Activated CD4-positive, CD25-positive, alpha-beta regulatory T cell treated with anti-CD3 and anti-CD28 coated beads, Interleukin-2, amount 50 U/mL, for 16 hours (primary cell): ENCODE results near the gene EFCAB6.

Source experiments
- DNase-seq: peaks from one replicate; pipeline ENCODE4 v3.0.0-alpha.2; 2020; ENCODE audit warnings: low read depth, low spot score

EFCAB6 gene

GRCh38 chr22:43592476-43592875 is 219.6 kb downstream of the EFCAB6 start:
- DNase-seq: no peak

GRCh38 chr22:43591380-43591779 is 220.7 kb downstream of the EFCAB6 start:
- DNase-seq: no peak

GRCh38 chr22:43587574-43587973 is 224.5 kb downstream of the EFCAB6 start:
- DNase-seq: no peak

DNA sequence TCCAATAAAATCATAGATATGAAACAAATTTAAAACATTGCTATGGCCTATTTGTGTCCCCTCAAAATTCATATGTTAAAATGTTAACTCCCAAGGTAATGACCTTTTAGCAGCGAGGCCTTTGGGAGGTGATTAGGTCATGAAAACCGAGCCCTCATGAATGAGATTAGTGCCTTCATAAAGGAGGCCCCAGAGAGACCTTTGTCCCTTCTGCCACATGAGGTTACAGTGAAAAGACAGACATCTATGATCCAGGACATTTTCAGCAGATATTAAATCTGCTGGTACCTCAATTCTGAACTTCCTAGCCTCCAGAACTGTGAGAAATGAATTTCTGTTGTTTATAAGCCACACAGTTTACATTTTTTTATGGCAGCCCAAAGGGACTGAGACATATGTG is 228.6 kb downstream of the EFCAB6 start:
- no peak for DNase-seq

GRCh38 chr22:43582394-43582793 is 229.7 kb downstream of the EFCAB6 start:
- no peak for DNase-seq

GRCh38 chr22:43580271-43580750 is 231.8 kb downstream of the EFCAB6 start:
- no peak for DNase-seq

DNA sequence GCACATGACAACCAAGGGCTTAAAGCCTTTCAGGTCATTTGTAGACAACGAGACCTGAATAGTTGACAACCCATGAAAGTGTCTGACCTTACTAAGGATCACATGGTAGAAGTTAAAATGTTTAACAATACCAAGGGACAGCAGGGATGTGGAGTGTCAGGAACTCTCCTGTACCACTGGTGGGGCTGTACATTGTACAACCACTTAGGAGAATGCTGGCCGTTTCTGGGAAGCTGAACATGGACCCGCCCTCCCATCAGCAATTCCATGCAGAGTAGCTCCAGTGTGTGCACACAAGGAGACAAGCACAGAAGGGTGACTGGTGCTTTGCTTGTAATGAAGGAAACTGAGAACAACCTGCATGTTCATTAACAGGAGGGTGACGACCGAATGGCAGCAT is 237.4 kb downstream of the EFCAB6 start:
- DNase-seq: no peak

GRCh38 chr22:43572710-43573109 is 239.4 kb downstream of the EFCAB6 start:
- no peak for DNase-seq

GRCh38 chr22:43571181-43571580 is 240.9 kb downstream of the EFCAB6 start:
- DNase-seq: no peak

- no peak for DNase-seq
These were observed 241.5 kb downstream of the EFCAB6 start for GRCh38 chr22:43570531-43571165.

- no peak for DNase-seq
These were observed 243.0 kb downstream of the EFCAB6 start for GRCh38 chr22:43569111-43569510.

GRCh38 chr22:43567691-43568324 is 244.3 kb downstream of the EFCAB6 start:
- DNase-seq: no peak

- no peak for DNase-seq
These were observed 245.4 kb downstream of the EFCAB6 start for GRCh38 chr22:43566561-43567332.

DNA sequence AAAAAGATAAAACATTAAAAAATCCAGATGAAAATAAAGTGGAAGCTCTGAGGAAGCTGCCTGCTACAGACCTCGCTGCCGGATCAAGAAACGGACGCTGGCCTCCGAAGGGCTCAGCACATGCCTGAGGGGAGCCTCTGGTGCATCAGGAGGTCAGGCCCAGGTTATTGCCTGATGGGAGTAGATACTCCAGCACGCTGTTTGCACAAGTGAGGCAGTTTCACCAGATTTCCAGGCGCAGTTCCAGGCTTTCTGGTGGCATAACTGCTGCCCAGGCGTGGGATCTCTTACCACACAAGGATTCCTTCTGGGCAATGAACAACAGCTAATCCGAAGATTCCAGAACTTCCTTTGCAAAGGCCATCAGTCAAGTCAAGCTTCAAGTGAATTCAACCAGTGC is 246.1 kb downstream of the EFCAB6 start:
- DNase-seq: no peak

DNA sequence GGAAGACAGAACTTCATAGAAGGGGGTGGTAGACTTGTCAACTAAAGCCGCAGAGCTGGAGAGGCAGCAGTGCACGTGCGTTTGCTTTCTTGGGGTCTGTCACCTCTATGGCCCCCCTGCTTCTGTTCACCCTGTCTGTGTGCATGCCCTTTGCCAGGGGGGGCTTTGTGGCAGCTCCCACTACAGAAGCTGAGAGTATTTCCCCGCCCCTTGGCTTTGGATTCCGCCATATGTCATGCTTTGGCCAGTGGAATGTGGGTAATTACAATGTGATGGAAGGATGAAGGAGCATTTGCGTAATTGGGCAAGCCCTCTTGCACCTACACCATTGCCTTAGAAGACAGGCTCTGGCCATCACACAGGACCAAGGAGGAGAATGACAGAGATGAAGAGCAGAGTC is 247.2 kb downstream of the EFCAB6 start:
- no peak for DNase-seq

DNA sequence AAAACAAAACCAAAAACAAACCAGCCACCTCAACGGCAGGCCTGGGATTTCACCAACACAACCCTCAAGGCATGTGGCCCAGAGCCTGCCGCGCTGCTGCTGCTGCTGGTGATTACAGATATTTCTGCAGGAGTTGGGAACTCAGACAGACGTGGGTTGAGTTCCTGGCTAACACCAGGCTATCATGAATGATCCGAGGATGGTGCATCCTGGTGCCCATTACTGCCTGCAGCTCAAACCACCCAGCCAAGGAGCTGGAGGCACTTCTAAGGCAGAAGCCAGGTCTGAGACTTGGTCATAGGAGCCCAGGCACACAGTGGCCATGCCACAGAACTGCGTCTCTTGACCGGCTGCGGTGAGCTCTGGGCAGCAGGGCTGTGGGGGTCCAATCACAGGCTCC is 248.5 kb downstream of the EFCAB6 start:
- no peak for DNase-seq

DNA sequence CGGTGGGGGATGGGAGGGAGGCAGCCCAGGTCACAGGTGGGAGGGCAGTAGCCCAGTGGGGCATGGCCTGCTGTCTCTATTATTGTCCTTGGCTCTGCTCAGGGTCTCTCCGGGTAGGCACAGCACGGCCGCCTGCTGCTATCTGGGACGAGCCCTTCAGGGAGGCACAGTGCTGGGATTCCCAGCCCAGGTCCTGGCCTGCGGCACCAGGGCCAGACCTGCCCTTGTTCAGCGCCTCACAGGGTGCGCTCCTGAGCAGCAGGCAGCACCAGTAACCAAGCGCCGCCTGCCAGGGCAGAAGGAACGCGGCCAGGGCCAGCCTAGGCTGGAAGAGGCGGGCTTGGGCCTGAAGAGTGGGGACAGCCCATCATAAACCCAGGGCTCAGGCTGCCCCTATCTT is 249.3 kb downstream of the EFCAB6 start:
- no peak for DNase-seq

GRCh38 chr22:43561415-43562178 is 250.5 kb downstream of the EFCAB6 start:
- no peak for DNase-seq

- no peak for DNase-seq
These were observed 251.5 kb downstream of the EFCAB6 start for GRCh38 chr22:43560651-43561050.

DNA sequence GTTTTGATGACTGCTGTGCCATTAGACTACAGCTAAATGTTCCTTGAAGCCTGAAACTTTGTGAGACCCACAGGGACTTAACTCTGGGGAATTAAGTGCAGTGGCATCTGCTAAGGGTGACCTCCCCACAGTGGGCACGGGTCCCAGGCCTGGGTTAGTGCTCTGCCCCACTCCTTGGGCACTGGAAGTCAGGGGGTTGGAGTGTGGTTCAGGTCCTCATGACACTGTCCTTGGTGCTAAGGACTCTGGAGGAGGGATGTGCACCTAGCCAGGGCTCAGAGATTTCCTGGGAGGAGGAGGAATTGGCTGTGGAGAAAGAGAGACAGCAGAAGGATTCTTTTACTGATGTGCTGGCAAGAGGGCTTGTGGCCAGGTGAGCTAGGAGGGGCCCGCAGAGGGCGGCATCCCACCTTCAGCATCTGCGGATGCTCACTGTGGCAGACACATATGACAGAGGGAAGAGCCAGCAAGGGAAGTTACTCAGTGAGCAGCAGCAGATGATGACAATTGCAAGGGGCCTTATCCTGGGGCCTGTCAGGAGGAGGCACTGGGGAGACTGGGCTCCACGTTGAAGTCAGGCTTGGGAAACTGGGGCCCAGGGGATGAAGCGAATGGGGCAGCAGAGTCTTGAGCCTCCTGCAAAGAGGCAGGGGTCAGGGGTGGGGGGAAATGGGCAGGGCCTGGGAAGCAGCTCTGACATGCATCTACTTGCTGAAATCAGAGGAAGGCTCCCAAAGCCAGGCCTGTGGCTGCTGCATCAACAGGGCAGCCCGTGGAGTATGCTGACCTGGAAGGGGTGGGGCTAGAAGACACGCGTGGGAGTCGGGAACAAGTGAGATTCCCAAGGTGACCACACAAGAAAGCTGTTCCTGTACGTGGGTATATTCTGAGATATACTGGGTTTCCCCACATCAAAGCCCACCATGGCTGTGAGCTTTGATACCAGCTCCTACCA is 256.3 kb downstream of the EFCAB6 start:
- DNase-seq: no peak
